Activated CD4-positive, alpha-beta T cell treated with anti-CD3 and anti-CD28 coated beads for 1 hour (primary cell): Measurements from ENCODE around the gene GPATCH2L.

ENCODE experiments used
- DNase-seq: peaks from one replicate; pipeline ENCODE4 v3.0.0-alpha.2; 2020

The GPATCH2L gene

DNA sequence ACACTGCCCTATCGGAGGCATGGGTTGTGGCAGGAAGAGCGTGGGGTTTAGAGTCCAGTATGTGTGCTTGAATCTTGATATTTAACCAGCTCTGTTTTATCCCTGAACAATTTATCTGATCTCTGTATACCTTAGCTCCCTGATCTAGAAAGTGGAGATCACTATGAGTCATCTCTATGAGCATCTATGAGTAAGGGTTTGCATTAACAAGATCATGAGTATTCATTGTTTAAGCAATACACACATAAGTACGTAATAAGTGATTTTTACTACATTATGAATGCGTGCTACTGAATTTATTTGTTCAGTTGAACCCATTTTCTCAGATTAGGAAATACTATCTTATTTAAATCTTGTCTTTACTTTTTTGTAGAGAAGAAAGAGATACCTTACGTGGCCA lies 49.4 kb downstream of the GPATCH2L start:
- DNase-seq, result no peak

DNA sequence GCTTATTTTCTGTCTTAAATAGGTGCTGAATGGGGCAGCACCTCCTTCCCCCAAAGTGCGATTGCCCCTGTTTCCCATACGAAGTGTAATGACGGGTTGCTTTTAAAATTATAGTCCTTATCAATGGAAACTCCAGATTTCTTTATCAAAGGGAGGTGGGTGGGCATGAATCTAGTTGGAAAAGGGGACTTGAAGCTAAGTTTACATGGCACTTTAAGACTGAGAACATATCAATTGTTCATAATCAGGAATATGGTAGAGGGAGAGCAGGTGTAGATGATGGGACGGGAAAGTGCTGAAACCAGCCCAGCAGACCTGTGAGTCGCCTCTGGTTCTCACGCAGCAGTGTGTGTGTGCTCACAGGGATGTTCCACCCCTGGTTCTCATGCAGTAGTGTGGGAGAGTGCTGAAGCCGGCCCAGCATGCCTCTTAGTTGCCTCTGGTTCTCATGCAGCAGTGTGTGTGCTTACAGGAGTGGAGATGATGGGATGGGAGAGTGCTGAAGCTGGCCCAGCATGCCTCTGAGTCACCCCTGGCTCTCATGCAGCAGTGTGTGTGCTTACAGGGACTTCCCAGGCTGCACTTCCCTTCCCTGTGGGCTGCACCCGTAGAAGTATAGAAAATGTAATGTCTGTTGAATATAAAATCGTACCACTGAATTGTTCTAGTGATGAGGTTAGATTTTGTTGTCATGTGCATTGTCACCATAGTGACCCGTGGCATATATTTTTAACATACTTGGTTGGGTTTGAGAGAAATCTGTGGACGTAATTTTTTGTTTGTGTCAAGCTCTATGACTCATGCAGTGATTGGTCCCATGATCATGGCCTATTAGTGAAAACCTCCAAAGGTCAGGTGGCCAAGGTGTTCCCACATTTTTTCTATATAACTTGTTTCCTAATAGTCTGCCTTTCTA lies 51.6 kb downstream of the GPATCH2L start:
- no peak for DNase-seq

DNA sequence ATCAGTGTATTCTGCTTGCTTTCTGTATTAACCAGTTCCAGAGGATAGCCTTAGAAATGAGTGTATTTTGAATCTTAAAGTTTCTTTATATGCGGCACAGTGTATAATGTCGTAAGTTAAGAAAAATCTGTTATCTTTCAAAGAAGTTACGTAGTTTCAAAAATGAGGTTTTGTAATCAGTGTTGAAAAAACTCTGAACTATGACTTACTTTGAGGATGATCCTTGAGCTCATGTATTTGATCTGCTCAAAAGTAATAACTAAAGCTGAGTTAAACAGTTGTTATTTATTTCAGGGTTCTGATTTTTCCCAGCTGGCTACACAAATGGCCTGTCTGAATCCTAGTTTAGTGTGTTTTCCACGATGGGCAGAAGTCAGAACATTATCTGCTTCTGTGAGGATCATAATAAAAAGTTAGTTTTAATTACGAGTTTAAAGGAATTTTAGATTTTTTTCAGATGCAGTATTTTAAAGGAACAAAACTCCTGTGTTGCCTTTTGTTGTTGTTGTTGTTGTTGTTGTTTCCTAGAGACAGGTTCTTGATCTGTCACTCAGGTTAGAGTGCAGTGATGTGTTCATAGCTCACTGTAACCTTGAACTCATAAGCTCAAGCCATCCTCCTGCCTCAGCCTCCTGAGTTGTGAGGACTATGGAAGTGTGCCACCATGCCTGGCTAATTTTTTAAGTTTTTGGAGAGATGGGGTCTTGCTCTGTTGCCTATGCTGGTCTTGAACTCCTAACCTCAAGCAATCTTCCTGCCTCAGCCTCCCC lies 52.9 kb downstream of the GPATCH2L start:
- no peak for DNase-seq

DNA sequence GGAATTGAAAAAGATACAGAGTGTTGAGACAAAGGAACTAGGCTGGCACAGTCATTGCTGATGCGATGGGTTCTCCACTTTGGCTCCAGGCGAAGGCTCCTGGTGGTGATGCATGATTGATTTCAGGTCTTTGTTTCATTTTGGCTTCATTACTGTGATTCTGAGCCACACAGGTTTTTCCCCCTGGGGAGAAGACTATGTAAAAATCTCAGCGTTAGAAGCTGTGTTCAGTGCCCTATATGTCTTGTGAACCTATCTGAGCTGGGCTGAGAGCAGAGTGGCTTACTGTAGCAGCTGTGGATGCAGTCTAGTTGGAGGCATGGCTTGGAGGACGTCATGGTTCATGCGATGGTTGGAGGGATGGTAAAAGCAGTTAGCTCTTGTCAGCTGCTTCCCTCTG lies 54.0 kb downstream of the GPATCH2L start:
- no peak for DNase-seq

DNA sequence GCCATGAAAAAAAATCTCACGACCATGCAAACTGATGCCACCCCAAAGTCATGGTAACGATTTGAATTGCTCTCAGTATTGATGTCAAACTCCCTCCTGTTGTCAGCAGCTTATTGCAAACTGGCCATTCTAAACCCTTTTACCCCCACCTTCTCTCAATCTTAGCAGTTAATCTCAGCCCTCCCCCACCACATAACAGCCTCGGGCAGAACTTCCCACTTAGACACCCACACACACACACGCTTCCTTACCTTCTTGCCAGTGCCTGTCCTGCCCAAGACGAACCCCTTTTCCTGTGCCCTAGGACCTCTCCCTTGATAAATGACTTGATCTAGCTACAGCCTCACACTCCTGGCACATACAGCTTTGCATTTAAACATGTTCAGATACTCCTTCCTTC lies 56.6 kb downstream of the GPATCH2L start:
- no peak for DNase-seq

DNA sequence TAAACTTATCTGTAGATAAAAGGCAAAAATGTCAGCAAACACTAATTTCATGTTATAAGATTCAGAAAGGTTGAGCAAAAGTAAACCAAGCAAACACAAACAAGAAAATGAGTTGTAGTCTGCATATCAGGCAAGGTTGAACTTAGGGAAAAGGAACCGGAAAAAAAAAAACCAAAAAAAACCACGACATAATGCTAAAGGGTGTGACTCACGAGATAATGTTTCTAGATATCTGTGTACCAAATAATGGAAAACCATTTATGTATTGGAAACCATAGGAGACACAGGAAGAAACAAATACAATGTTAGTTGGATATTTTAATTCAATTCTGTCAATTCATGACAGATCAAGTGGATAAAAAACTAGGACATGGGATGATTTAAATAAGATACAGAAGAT lies 60.5 kb downstream of the GPATCH2L start:
- DNase-seq, result no peak

DNA sequence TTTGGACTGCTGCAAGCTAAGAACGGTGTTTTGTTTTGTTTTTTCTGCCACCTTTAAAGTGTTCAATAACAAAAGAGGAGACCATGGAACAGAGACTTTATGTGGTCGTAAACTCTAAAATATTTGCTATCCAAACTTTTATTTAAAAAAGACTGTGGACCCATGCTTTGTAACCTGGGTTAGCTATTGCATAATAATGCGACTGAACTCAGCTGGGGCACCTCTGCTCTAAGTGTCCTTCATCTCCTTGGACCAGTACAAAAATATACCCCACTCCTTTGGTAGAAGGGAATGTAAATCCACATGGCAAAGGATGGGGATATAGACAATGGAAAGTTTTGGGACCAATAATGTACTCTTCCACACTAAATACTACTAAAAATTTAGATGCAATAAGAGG lies 65.5 kb downstream of the GPATCH2L start:
- no peak for DNase-seq

DNA sequence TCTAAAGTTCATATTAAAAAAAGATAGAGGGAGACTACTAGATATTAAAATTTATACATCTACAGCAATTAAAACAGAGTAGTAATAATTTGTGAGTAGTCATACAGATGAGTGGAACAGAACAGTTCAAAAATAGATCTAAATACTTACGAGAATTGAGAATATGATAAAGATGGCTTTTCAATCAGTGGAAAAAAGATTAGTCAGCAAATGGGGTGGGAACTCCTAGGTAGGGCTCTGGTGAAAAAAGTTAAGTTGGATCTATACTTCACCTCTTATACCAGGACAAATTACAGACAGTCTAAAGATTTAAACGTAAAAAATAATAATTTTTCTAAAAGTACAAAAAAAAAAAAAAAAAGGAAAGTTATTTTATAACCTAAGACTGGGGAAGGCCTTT lies 66.9 kb downstream of the GPATCH2L start:
- no peak for DNase-seq

DNA sequence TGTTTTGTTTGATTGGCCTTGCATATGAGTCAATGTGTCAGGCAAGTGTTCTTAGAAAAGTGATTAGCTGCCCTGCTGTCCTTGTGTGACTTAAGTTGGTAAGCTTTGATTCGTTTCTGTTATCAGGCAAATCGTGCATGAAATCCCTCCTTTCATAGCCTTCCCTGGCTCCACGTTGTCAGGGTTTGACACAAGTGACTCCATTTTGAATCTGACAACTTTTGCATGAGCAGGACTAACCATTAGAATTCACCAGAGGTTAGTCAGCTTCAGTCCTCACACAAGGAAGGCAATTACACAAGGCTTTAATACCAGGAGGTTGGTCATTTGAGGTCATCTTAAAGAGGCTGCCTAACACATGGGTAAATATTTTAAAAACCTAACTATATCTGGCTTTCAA lies 68.2 kb downstream of the GPATCH2L start:
- no peak for DNase-seq

DNA sequence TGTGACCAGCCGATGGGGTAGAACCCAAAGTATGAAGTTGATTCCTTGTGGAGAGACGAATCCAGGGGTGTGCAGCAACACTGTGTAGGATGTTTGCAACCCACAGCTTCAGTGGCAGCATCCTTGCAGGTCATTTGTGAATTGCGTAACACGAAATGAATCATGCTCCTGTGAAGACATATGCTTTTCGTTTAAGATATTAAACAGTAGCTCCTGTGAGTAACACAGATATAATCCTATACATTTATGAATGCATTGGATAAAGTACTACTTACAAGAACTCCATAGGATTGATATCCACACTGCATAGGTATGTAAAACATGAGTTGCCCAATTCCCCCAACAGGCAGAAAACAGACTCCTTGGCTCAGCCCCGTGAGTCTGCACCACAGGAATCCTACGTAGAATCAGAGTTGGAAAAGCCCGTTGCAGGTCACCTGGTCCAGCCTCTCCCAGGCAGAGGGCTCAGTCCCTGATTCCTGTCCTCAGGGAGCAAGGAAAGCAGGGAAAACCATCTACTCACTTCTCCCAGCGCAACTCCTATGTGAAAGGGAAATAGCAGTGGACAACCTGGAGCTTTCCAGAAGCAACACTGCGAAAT lies 75.8 kb downstream of the GPATCH2L start:
- DNase-seq, result no peak

DNA sequence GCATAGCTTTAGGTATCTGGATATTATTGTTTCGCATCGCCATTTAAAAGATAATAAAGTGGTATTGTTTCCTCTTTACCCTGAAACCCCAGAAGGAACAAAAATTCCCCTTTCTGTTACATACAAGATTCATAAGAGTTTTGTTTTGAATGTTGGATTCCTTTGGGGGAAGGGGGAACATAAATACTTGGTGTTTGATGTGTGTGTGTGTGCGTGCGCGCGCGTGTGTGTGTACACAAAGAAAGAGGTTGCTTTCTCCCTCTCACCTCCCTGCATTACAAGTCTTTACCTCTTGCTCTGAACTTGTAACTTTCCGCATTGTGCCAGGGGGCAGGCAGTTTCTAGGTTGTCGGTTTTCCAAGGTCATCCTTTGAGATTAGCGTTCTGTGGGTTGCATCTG lies 76.4 kb downstream of the GPATCH2L start:
- DNase-seq, result no peak

DNA sequence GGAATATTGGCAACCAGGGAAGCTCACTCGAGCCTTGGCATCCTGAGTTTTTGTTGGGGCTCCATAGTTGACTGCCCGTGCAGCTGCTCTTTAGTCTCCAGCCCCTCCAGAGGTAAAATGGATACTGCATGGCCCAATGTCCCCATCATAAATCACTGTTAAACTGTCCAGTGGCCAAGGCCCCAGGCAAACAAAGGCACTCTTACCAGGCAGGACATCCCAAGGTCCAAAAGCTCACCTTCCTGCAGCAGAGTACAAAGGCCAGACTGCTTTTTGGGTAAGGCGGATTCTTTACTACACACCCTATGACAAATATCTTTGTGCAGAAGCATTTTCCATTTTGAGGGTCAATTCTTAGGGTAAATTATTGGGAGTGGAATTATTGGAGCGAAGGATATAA lies 81.1 kb downstream of the GPATCH2L start:
- DNase-seq, result no peak

DNA sequence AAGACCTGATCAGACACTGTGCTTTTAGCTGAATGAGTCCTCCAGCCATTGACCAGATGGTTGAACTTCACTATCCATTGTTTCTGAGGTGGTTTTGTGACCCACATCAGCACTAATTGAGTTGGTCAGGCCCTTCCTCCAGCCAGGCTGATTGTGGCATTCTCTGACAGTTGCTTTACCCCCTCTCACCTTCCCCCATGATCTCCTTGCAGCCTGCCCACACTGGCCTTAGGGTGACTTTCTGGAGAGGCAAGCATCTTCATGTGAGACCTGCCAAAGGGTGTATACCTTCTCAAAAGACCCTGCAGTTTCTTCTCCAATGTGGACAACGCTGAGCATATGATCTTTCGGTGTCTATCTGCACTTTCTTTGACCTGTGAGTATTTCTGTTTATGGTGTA lies 83.9 kb downstream of the GPATCH2L start:
- DNase-seq, result no peak

DNA sequence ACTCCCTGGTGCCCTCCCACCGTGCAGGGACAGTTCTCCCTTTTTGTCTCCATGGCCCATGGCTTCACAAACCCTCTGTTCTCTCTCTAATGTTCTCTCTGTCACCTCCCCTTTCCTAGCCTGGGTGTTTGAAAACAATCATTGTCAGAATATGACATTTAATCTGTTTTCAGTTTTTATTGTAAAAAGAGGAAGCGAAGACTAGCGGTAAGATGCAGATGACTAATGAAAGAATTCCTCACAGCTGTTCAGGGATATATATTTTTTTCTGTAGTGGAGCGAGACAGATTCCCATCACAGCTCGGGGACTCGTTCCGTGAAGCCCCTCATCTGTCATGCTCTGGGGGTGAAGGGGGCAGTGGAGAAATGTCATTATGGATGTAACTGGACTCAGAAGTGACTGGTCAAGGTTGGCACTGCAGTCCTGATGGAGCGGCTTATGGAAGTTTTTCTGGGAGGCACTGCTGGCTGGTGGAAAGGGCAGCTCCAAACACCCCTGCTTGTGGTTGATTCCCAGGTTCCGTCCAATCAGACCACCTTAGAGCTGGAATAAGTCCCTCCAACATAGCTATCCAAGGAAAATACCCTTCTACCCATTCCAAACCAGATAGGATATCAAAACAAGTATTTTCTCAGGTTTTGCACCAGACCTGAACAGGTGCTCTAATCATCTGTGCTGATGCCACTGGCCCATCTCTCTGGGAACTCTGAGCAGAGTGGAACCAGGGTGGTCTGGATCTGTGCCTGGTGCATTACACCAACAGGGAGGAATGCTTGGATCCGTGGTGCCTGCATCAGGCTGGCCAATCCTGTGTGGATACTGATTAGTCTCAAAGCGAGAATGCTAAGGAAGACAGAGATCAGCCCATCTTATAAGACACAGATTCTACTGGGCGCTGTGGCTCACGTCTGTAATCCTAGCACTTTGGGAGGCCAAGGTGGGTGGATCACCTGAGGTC lies 84.7 kb downstream of the GPATCH2L start:
- no peak for DNase-seq

DNA sequence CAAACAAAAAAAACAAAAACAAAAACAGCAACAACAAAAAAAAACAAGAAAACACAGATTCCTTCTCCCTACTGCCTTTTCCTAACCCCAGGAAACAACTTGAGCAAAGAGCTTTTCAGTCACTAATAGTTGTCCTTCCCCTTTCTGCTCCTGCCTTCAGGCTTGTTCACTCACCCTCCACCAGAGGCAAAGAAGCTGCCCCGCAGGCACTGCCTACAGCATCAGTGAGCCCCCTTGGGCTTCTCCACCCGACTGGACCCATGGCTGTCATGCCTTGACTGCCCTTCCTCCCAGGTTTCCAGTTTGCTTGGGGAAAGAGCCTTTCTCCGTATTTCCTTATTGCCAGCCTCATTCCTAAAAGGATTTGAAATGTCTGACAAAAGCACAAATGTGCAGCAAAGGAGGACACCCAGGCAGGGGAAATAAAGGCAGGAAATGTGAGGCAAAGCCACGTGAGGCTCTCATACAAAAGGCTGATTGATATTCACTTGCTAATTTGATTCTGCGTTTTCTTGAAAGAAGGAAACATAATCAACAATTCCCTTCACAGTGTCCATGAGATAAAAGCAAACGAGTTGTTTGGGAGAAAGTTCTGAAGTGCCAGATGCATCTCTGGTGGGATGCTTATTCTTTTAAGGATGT lies 85.7 kb downstream of the GPATCH2L start:
- no peak for DNase-seq

DNA sequence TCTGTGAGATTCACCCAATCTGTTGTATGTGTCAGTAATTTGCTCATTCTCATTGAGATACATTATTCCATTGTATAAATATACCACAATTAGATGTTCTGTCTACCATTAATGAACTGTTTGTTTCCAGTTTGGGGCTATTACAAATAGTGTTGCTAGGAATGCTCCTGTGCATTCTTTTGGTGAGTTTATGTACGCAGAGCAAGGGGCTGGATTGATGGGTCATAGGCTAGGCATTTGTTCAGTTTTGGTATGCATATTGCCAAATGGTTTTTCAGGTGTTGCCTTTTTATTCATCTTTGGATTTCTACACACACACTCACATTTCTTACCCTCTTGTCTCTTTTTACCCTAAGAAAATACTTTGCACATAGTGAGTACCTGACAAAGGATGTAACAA lies 93.4 kb downstream of the GPATCH2L start:
- no peak for DNase-seq

DNA sequence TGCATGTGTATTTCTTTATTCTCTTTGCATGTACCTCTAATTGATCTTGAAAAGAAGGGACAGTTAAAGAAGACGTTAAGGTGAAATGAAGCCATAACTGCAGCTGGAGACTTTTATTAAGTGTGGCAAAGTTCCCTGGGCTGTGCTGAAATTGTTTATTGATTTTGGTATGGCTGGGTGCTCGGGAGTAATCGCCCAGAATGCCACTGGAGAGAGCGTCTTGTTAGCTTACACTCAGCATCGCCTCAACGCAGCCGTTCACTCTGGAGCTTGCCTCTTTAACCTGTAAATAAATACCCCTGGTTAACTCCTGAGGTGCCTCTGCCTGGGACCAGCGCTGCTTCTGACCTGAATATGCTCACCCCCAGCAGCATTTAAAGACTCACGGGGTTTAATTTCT lies 98.6 kb downstream of the GPATCH2L start:
- no peak for DNase-seq

DNA sequence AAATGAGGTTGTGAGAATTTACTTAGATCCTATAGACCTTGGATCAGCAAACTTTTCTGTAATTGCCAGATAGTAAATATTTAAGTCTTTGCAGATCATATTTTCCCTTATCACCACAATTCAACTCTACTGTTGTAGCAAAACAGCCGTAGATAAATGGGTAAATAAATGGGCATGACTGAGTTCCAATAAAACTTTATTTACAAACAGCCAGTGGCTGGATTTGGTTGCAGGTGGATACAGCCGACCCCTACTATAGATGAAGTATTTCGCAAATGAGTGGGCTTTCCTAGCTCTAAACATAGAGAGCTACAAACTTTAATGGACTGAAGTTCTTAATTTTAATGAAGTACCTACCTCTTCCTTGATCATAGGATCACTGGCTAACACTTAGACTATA lies 100.7 kb downstream of the GPATCH2L start:
- no peak for DNase-seq

DNA sequence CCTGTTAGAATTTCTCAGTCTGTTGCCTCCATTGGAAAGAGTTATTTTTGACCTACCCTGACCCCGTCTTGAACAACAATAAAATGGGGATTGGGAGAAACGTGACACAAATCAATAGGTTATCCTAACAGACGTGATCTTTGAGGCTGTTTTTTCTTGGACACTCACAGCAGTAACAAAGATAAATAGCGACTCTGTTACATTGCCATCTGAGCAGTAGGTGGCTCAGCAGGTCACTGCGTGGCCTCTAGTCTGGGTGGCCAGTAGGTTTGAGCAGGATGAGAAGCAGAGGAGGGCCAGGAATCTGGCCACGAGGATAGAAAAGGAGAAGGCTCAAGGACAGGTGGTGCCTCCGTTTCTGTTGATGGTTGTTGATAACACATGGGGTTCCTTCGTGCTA lies 101.4 kb downstream of the GPATCH2L start:
- no peak for DNase-seq

DNA sequence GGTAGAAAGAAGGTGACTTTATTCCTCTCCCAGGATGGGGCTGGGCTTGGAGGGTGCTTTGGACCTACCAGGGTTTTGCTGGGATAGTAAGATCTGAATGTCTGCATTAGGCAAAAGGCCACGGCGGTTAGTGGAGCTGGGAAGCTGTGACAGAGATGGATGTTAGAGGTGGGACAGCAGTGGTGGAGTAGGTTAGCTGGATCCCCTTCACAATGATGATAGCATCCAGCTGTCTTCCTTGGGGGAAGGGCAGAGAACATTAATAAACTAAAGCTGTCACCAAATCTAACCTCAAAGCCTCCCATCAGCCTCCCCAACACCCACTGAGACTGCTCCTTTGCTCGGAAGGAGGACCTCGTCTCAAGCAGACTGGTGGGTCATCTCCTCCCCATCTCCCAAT lies 104.8 kb downstream of the GPATCH2L start:
- no peak for DNase-seq

DNA sequence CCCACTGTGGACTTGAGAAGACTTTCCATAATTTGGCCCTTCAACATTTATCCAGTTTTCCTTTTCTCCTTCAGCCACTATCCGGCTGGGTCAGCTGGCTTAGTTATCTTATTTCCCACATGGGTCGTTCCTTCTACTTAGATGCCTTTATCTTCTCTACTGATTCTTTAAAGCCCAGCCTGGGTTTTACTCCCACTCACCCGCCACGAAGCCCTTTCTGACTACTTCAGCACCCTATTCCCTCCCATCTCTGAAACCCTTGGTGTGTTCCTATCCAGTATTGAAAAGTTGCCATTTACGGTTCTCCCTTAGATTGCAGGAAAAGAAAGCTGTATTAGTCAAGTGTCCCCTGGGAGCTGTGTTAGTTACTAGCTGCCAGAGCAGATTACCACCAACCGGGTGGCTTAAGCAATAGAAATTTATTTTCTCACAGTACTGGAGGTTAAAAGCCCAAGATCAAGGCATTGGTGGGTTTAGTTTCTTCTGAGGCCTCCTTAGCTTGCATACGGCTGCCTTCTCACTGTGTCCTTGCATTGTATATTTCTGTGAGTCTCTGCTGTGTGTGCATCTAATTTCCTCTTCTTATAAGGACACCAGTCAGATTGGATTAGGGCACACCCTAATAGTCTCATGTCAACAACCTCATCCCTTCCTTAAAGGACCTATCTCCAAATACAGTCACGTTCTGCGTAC lies 105.5 kb downstream of the GPATCH2L start:
- DNase-seq, result no peak
